ENCODE data around the gene ITPR3. TPM values are rescaled to one million over a fixed set of nuclear protein-coding genes. Genes with fewer than 3 reads are reported as not detected.

ITPR3 gene
- total and polyA plus RNA-seq, 2 of the 13 experiments (the other 11 are each of a cell fraction or from before 2014, with no cell fraction given), result 3.8 to 21.4 TPM

DNA sequence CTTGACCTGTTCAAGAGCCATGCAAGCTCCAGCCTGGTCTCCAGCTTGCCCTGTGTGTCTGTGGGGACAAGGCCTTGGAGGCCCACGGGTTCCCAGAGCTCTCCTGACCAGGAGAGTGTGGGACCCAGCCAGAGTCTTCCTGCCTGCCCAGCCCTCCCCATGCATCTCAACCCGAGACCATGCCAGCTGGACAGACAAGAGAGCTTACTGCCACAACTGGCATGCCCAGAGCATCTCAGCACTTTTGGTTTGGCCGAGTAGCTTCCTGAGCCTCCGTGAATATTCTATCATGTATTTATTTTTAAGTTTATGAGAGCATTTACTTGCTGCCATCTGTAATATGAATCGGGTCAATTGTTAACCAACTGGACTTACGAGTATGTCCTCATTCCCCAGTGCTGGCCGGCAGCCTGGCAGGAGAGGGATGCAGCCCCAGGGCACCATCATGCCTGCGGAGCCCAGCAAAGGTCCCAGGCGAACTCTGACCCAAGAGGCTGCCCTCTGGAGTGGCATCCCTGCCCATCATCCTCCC is 110.7 kb downstream of the ITPR3 start:
- no TSS peak for BruUV-seq (replicated peaks)
- DNase-seq (ENCODE audit: low spot score), result no peak
- H3K9me3 ChIP-seq (ENCODE audit: low read length), result no peaks in the 10 kb centered on the region
- no peaks in the 10 kb centered on the region for H3K79me2 ChIP-seq (ENCODE audit: insufficient read depth, low read length)
- in situ Hi-C loops (cut with HindIII; ENCODE audit: extremely low pct_ligation_motif_present, low pct_unique_long_range_greater_than_20kb), result no loop called here
- POLR2A ChIA-PET, result no interaction called here
- TF ChIP-seq ZNF264 (CRISPR knock-in tag; IDR thresholded peaks at IDR 0.05) (no peak), ZNF33A (CRISPR knock-in tag; IDR thresholded peaks at IDR 0.05; ENCODE audit: borderline replicate concordance) (no peak), KLF11 (CRISPR knock-in tag; IDR thresholded peaks at IDR 0.05) (no peak), ZNF577 (CRISPR knock-in tag; IDR thresholded peaks at IDR 0.05; ENCODE audit: borderline replicate concordance, low read depth) (no peak), ZNF224 (CRISPR knock-in tag; IDR thresholded peaks at IDR 0.05) (no peak), ZNF773 (CRISPR knock-in tag; IDR thresholded peaks at IDR 0.05; ENCODE audit: borderline replicate concordance) (no peak), HNF4G (IDR thresholded peaks at IDR 0.05; ENCODE audit: borderline replicate concordance, low read depth, low read length) (no peak), HNF4G (CRISPR knock-in tag; IDR thresholded peaks at IDR 0.05; ENCODE audit: borderline replicate concordance, low read depth) (no peak), ZNF20 (CRISPR knock-in tag; IDR thresholded peaks at IDR 0.05) (no peak), PLRG1 (conservative IDR thresholded peaks at IDR 0.05) (no peak), RNF2 (conservative IDR thresholded peaks at IDR 0.05; ENCODE audit: low read depth) (no peak), CBX2 (IDR thresholded peaks at IDR 0.05; ENCODE audit: low read depth, low read length) (no peak), CBX2 (CRISPR knock-in tag; IDR thresholded peaks at IDR 0.05; ENCODE audit: low read depth) (no peak), WIZ (CRISPR knock-in tag; IDR thresholded peaks at IDR 0.05) (no peak)
- TF ChIP-seq, protein P1, sequence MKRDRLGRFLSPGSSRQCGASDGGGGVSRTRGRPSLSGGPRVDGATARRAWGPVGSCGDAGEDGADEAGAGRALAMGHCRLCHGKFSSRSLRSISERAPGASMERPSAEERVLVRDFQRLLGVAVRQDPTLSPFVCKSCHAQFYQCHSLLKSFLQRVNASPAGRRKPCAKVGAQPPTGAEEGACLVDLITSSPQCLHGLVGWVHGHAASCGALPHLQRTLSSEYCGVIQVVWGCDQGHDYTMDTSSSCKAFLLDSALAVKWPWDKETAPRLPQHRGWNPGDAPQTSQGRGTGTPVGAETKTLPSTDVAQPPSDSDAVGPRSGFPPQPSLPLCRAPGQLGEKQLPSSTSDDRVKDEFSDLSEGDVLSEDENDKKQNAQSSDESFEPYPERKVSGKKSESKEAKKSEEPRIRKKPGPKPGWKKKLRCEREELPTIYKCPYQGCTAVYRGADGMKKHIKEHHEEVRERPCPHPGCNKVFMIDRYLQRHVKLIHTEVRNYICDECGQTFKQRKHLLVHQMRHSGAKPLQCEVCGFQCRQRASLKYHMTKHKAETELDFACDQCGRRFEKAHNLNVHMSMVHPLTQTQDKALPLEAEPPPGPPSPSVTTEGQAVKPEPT (CRISPR knock-in tag; IDR thresholded peaks at IDR 0.05; ENCODE audit: low read depth), result no peak
- H3K4me1 ChIP-seq (ENCODE audit: insufficient read depth, low read length), result peaks cover 15% of the 10 kb centered on the region
- no peaks in the 10 kb centered on the region for H3K36me3 ChIP-seq (replicated peaks in 1 of 2; ENCODE audit: control insufficient read depth in 1 of 2, insufficient read depth in 2 of 2, low read length in 2 of 2)
- no peak for ATAC-seq
- no peak overlapping the region for H2AFZ ChIP-seq (ENCODE audit: low read length)
- WGBS (ENCODE audit: low lambda C conversion rate), result 62% methylated on average over 7 of the region's 9 CpGs
- H3K4me2 ChIP-seq (ENCODE audit: low read depth, low read length), result no peak overlapping the region
- peaks cover 0 to 4% of the 10 kb centered on the region in 2 experiments; a peak in 3 of 5 replicates for H3K27me3 ChIP-seq (ENCODE audit: control insufficient read depth in 1 of 2, insufficient read depth in 2 of 2, low read length in 2 of 2)
- CTCF ChIA-PET (ENCODE audit: low intra/inter-chr PET ratio, low total read pairs), result no interaction called here
- intact Hi-C loops (cut with micrococcal nuclease; ENCODE audit: unreplicated experiment), result no loop called here
- H3K9ac ChIP-seq (ENCODE audit: insufficient read depth, low read depth, low read length), result no peak overlapping the region
- no peaks in the 10 kb centered on the region for H4K20me1 ChIP-seq (ENCODE audit: insufficient read depth, low read length)
- FAIRE-seq, result no peak
- H3K27ac ChIP-seq (ENCODE audit: extremely low read length, insufficient read depth, low read length), result no peak overlapping the region
- H3K4me3 ChIP-seq (replicated peaks in 1 of 3; ENCODE audit: insufficient read depth in 1 of 3, low read depth in 2 of 3, low read length in 3 of 3), result no peak overlapping the region

Measured in HepG2 (cell line).